Measurements from ENCODE around the gene SPATA25. TPM values are rescaled to one million over a fixed set of nuclear protein-coding genes. Genes with fewer than 3 reads are reported as not detected.

SPATA25 gene
- total RNA-seq, 6 experiments from 2014 or later = 0.35 to 0.74 (median 0.47) TPM

GRCh38 chr20:45850238-45850637 is 37.2 kb downstream of the SPATA25 start:
- H3K4me1 Mint-ChIP-seq (ENCODE audit: low read depth) = no peaks in the 10 kb centered on the region
- no peak overlapping the region for H3K4me3 Mint-ChIP-seq

GRCh38 chr20:45848969-45849582 is 38.3 kb downstream of the SPATA25 start:
- no peak for TF ChIP-seq CTCF (IDR thresholded peaks at IDR 0.05)
- no peaks in the 10 kb centered on the region for H3K9me3 Mint-ChIP-seq
- no peak overlapping the region for H3K4me3 Mint-ChIP-seq
- no peak overlapping the region for H3K27ac Mint-ChIP-seq
- DNase-seq = no peak
- peaks cover 8% of the 10 kb centered on the region; the same call in 1 of the 2 replicates for H3K36me3 Mint-ChIP-seq (ENCODE audit: low read depth)
- peaks cover 2% of the 10 kb centered on the region; the same call in 1 of the 2 replicates for H3K27me3 Mint-ChIP-seq (ENCODE audit: insufficient read depth)
- no peaks in the 10 kb centered on the region for H3K4me1 Mint-ChIP-seq (ENCODE audit: low read depth)

More at GRCh38 chr20:45850238-45850637, 37.2 kb downstream of the SPATA25 start:
- H3K27me3 Mint-ChIP-seq (ENCODE audit: insufficient read depth) = no peaks in the 10 kb centered on the region
- peaks cover 12% of the 10 kb centered on the region; the same call in 1 of the 2 replicates for H3K36me3 Mint-ChIP-seq (ENCODE audit: low read depth)
- DNase-seq = no peak
- no peaks in the 10 kb centered on the region for H3K9me3 Mint-ChIP-seq
- H3K27ac Mint-ChIP-seq = no peak overlapping the region
- TF ChIP-seq CTCF (IDR thresholded peaks at IDR 0.05) = no peak

- H3K4me1 Mint-ChIP-seq (ENCODE audit: low read depth) = no peaks in the 10 kb centered on the region
Measured at GRCh38 chr20:45848421-45848820, 39.0 kb downstream of the SPATA25 start.

GRCh38 chr20:45845452-45845851 is 42.0 kb downstream of the SPATA25 start:
- H3K27me3 Mint-ChIP-seq (ENCODE audit: insufficient read depth) = peaks cover 2% of the 10 kb centered on the region; the same call in 1 of the 2 replicates
- no peak for DNase-seq
- peaks cover 13% of the 10 kb centered on the region; the same call in 1 of the 2 replicates for H3K36me3 Mint-ChIP-seq (ENCODE audit: low read depth)
- no peak for TF ChIP-seq CTCF (IDR thresholded peaks at IDR 0.05)
- no peaks in the 10 kb centered on the region for H3K9me3 Mint-ChIP-seq
- no peak overlapping the region for H3K4me3 Mint-ChIP-seq
- H3K4me1 Mint-ChIP-seq (ENCODE audit: low read depth) = peaks cover 12% of the 10 kb centered on the region
- H3K27ac Mint-ChIP-seq = no peak overlapping the region

More at GRCh38 chr20:45848421-45848820, 39.0 kb downstream of the SPATA25 start:
- Mint-ChIP-seq H3K27ac (no peak overlapping the region; the same call in 1 of the 2 replicates), H3K27me3 (ENCODE audit: insufficient read depth) (peaks cover 2% of the 10 kb centered on the region; the same call in 1 of the 2 replicates), H3K9me3 (no peaks in the 10 kb centered on the region), H3K36me3 (ENCODE audit: low read depth) (peaks cover 10% of the 10 kb centered on the region; the same call in 1 of the 2 replicates), H3K4me3 (no peak overlapping the region)
- no peak for DNase-seq
- no peak for TF ChIP-seq CTCF (IDR thresholded peaks at IDR 0.05)

- Mint-ChIP-seq H3K27ac (no peak overlapping the region), H3K4me1 (ENCODE audit: low read depth) (peaks cover 12% of the 10 kb centered on the region), H3K4me3 (no peak overlapping the region), H3K9me3 (no peaks in the 10 kb centered on the region), H3K36me3 (ENCODE audit: low read depth) (0 out of 2 replicates have a peak, but pooled peaks cover 9% of the 10 kb centered on the region), H3K27me3 (ENCODE audit: insufficient read depth) (peaks cover 2% of the 10 kb centered on the region; the same call in 1 of the 2 replicates)
- DNase-seq = no peak
- TF ChIP-seq CTCF (IDR thresholded peaks at IDR 0.05) = no peak
Measured at GRCh38 chr20:45843506-45843905, 43.9 kb downstream of the SPATA25 start.
